GM19372 (cell line): Measurements from ENCODE around the gene MTA3.
"Not testable (repeated sequence)": the region's sequence is repeated elsewhere in the genome, so short reads cannot be mapped to it uniquely, and the experiment has no call there.

ENCODE experiments used
- ATAC-seq: cut with Tn5 transposase; IDR thresholded peaks from one replicate; pipeline ENCODE4 v1.9.1; 2021; ENCODE audit warnings: mild to moderate bottlenecking, low read depth, moderate library complexity; ENCODE audit not compliant: unreplicated experiment

The MTA3 gene

DNA sequence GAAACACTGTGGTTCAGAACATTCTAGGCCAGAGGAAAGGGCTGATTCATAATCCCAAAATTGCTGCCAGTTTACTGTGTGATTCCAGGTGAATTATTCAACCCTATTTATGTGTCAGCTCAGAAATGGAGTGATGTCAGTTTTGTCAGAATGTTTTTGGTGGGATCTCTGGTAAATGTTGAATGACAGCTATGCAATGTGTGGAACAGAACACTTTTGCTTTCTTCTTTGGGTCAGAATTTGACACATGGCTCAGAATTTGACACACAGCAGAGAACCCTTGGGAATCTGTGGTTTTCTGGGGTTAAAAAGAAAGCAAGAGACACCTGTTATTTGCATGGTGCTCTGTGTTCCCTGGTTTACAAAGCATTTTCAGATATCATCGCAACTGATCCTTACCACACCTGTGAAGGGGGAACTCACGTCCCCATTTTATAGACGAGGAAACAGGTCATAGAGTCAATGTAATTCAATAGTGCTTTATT lies 1.6 kb upstream of the MTA3 start:
- no peak for ATAC-seq

DNA sequence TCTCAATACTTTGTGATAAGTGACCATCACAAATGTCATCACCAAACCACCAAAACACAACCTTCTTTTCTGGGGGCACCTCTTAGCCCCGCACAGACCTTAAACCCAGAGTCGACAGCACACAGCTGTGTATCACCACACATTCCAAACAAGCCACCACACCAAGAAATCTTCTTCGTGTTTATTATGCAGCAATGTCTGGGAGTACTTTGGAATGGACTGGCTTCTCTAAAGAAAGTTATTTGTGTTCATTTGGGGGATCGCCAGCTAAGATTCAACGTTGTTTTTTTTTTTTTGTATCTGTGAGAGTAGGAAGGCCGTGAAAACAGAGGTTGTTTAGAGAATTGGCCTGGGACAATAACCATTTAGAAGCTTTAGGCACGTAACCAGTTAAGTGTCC lies 1.1 kb upstream of the MTA3 start:
- ATAC-seq: no peak

DNA sequence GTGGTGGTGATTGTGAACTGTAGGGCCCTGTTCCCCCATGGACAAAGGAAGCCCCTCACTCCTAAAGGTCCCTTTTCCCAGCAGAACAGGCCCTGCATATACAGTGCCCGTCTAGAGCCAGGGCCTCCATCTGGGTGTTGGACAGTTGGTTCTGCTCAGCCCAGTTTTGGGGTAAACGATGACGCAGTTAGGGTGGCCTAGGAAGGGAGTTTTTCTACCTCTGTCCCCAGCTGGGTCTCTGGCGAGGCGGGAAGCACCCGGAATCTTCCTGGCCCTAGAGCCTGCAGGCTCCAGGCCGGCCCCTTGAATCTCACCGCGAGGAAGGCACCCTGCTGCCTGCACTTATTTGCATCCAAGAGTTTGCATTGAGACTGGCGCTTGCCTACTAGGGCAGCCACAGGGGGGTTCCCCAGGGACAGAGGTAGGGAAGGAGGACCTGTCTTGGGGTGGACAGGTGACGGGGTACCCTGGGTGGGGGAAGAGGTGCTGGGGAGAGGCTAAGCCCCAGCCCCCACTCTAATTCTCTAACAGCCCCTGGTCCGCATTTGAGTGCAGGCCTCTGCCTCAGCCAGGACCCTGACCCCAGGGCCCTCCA lies 529 bp upstream of the MTA3 start:
- ATAC-seq: no peak

DNA sequence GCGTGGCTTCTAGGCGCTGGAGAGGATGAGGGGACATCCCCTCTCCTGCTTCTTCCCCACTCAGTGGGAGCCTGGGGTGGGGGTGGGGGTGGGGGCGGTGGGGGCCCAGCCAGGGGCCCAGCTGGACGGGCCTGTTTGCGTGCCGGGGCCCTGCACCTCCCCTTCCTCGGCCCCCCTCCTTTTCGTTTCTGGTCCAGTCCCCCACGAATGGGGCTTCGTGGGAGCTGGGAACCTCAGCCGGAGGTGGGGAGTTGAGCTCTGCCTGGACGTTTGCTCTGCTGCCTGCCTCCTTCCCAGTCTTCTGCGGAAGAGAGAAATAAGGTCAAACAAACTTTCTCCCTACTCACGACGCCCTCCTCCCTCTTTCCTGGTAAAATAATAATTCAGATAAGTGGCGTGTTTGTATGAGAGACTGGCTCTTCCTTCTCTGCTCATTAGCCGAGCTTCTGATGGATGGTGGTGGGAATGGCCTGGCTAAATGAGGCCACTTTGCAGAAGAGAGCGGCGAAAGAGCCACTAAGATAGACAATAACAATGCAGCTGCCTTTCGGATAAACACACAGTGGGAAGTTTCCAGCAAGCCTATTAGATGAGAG lies 782 bp downstream of the MTA3 start:
- peak; percentile 20 for ATAC-seq

DNA sequence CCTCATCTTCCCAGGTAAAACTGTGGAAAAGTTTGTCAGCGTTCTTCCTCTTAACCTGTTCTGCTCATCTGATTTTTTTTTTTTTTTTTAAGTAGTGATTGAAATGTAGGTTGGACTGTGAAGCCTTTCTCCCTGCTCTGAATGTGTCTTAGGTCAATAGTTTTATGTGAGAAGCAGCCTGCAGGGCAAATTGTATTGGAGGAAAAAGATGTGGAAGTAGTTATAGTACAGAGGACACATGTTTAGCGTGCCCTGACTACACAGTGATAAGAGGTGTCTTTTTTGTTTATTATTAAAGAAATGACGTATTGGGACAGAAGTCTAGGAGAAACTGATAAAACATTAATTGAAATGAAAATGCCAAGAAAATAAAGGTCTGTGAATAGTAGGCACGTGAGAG lies 1.5 kb downstream of the MTA3 start:
- no peak for ATAC-seq

DNA sequence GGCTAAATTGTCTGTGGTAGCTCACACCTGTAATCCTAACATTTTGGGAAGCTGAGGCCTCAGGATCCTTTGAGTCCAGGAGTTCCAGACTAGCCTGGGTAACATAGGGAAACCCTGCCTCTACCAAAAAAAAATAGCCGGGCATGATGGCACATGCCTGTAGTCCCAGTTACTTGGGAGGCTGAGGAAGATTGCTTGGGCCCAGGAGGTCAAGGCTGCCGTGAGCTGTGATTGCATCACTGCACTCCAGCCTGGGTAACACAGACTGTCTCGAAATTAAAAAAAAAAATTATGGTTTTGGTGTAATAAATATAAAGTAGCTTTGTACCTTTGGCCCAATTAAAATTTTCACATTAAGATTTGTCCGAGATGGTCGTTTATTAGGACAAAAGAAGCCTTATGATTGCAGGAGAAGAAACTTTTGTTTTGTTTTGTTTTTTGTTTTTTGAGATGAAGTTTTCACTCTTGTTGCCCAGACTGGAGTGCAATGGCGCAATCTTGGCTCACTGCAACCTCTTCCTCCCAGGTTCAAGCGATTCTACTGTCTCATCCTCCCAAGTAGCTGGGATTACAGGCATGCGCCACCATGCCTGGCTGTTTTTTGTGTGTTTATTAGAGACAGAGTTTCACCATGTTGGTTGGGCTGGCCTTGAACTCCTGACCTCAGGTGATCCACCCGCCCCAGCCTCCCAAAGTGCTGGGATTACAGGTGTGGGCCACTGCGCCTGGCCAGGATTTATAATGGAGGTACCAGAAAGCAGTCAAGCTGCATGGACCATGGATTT lies 4.1 kb downstream of the MTA3 start:
- no peak for ATAC-seq

DNA sequence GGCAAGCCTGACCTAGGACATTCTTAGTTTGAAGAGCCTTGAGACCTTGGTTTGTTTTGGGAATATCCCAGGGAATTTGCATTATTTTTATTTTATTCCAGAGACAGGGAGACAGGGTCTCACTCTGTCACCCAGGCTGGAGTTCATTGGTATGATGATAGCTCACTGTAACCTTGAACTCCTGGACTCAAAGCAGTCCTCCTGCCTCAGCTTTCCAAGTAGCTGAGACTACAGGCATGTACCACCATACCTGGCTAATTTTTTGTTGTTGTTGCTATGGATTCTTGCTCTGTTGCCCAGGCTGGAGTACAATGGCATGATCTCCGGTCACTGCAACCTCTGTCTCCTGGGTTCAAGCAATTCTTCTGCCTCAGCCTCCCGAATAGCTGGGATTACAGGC lies 4.8 kb downstream of the MTA3 start:
- no peak for ATAC-seq

DNA sequence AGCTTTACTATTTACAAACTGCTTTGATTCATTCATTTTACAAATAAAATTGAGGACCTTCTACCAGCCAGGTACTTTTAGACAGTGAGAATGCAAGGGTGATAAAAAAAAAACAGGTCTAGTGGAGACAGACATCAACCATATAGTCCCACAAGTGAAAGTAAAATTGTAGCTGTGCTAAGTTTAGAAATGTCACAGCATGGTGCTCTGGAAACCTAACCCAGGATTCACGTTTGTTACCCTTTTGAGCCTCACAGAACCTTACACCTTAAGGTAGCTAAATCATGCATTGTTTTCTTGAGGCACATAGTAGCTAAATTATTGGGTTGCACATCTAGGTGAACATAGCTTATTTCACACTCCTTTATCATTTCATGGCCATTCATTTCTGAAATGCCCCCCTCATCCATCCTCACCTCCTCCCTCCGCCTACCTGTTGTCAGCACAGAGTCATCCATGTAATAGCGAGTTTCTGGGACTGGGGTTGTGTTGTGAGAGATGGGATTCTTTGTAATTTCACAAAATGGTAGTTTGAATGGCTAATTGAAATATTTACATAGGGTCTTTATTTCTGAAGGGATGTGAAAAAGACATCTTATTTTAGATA lies 7.1 kb downstream of the MTA3 start:
- no peak for ATAC-seq

DNA sequence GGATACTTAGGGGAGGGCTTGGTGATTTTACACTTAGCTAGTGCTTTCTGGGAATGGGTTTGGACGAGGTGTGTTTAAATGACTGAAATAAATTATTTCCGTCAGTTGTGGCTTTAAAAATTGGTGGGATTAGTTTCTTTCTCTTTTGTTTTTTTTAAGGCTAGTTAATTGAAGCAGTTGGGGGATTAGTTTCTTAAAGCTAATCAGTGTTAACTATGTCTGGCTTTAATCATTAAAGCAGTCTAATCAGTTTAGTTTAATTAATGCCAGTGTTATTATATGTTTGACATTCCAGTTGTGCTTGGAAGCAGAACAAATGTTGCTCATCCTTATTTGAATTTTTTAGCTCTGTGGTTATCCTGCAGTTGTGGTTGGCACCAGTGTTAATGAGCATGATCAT lies 10.2 kb downstream of the MTA3 start:
- ATAC-seq: no peak

DNA sequence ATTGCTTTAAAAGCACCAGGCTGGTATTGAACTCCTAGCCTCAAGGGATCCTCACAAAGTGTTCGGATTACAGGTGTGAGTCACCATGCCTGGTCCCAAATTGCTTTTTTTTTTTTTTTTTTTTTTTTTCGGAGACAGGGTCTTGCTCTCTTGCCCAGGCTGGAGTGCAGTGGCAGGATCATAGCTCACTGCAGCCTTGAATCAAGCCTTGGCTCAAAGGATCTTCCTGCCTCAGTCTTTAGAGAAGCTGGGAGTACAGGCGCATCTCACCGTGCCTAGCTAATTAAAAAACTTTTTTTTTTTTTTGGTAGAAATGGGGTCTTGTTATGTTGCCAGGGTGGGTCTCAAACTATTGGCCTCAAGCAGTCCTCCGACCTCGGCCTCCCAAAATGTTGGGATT lies 12.8 kb downstream of the MTA3 start:
- no peak for ATAC-seq

DNA sequence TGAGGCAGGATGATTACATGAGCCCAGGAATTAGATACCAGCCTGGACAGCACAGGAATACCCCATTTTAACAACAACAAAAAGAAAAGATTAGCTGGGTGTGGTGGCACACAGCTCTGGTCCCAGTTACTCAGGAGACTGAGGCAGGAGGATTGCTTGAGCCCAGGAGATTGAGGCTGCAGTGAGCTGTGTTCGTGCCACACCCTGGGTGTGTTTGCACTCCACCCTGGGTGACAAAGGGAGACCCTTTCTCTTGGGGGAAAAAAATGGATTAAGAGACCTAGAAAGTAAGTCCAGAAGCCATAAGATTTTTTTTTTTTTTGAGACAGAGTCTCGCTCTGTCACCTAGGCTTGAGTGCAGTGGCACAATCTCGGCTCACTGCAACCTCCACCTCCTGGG lies 16.2 kb downstream of the MTA3 start:
- ATAC-seq: not testable (repeated sequence)

DNA sequence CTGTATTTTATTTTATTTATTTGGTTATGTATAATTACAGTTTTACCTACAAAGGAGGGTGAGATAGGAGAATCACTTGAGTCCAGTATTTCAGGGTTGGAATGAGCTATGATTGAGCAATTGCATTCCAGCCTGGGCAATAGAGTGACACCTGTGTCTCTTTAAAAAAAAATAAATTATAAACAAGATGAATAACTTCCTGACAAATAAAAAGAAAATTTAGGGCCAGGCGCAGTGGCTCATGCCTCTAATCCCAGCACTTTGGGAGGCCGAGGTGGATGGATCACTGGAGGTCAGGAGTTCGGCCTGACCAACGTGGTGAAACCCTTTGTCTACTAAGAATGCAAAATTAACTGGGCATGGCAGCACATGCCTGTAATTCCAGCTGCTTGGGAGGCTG lies 17.3 kb downstream of the MTA3 start:
- no peak for ATAC-seq

DNA sequence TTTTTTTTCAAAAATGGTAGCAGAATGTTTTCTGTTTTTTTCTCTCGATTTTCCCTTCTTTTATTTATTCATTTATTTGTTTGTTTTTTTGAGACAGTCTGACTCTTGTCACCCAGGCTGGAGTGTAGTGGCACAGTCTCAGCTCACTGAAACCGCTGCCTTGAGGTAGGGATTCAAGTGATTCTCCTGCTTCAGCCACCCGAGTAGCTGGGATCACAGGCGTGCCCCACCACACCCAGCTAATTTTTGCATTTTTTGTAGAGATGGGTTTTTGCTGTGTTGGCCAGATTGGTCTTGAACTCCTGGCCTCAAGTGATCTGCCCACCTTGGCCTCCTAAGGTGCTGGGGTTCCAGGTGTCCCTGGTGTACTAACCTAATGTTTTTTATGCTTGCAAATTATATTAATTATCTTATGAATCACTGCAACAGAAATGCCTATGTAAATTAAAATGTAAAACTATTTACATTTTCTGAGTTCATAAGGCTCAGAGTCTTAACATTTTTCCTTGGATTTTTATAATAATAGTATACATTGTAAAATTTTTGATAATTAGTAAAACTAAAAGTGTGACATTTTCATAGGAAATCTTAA lies 19.2 kb downstream of the MTA3 start:
- ATAC-seq: no peak

DNA sequence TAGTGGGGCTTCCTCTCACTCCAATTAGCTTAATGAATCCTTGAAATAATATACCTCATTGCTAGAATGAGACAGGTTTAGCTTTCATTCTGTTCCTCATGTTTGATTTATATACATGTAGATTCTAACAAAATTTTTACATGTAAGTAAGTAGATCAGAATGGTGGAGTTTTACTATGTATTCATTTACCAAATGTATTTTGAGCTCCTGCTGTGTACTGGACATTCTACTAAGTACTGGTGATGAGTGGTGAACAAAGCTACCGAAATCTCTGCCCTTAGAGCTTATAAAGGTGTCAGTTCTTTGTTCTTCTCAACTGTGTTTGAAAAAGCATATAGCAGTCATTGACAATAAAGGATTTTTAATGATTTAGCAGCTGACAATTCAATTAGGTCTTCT lies 19.7 kb downstream of the MTA3 start:
- no peak for ATAC-seq

DNA sequence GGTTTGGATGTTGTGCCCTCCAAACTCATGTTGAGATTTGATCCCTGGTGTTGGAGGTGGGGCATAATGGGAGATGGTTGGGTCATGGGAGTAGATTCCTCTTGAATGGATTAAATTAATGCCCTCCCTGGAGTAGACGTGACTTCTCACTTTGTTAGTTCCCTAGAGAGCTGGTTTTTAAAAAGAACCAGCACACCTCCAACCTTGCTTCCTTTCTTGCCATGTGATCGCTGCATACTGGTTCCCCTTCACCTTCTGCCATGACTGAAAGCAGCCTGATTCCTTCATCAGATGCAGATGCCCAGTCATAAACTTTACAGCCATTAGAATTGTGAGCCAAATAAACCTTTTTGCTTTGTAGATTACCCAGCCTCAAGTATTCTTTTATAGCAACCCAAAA lies 21.7 kb downstream of the MTA3 start:
- ATAC-seq: no peak

DNA sequence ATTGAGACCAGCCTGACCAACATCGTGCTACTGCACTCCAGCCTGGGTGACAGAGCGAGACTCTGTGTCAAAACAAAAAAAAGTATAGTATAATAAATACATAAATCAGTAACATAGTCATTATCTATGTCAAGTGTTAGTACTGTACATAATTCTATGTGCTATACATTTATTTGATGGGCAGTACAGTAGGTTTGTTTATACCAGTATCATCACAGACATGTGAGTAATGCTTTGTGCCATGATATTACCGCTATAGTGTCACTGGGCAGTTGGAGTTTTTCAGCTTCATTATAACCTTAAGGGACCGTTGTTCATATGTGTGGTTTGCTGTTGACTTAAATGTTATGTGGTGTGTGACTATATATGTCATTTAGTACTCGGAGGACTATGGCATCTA lies 24.9 kb downstream of the MTA3 start:
- ATAC-seq: no peak

DNA sequence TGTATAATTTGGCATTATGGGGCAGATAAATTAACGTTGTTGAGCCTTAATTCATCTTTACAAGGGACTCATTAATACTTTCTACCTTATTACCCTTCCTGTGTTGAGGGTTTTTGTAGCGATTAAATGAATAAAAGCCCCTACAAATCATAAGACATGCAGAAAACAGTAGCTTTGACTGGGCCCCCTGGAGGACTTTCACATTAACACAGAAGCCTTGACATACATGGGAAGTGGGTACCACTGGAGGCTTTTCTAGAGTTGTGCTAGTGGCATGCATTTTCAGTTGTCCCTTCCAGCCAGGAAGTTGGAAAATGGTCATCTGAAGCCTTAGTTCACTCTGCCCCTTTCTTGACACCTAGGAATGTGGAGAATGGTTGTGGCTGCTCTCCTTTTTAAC lies 30.2 kb downstream of the MTA3 start:
- no peak for ATAC-seq

DNA sequence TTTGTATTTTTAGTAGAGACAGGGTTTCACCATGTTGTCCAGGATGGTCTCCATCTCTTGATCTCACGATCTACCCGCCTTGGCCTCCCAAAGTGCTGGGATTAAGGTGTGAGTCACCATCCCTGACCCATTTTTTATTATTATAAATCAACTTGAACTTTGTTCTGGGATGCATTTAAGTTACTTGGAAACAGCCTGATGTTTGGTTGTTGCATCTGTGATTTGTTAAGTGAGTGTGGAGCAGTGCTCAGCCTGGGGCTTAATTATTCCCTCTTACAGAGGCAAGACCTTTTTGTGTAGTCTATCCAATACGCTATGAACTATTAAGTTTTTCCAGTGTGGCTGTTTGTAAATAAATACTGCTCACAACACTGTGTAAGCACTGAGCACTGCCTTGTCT lies 32.6 kb downstream of the MTA3 start:
- no peak for ATAC-seq

DNA sequence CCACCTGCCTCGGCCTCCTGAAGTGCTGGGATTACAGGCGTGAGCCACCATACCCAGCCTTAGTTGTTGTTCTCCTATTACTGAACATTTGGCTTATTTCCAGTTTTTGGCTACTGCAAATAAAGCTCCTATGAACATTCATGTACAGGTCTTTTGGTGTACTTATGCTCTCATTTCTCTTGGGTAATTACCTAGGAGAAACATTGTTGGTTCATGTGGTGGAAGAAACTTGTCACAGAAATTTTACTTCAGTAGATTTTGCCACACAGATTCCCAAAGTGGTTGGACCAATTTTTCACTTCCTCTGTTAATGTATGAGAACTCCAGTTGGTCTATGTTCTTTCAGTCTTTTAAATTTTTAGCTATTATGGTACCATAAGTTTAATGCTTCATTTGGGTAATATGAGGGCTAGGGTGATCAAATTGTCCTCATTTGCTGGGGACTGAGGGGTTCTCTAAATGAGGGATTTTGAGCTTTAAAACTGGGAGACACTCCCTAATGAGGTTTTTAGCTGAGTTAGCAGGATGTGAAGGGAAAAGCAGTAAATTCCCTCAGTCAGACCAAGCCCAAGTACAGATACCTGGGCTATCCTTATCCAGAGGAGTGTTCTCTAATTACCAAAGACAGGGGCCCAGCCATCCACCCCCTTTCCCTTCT lies 33.9 kb downstream of the MTA3 start:
- no peak for ATAC-seq

DNA sequence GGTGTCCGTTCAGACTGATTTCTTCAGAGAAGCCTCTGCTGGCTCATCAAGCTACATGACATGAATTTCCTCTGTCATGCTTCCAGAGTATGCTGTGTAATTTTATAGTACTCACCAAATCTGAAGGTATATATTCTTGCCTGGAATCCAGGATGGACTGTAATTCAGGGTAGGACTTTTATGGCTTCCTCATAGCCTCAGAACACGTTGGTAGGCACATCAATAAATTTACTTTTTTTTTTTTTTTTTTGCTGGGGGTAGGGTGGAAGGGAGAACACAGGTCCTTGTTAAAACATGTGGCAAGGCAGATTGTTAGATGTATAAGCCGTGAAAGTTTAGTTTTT lies 34.4 kb downstream of the MTA3 start:
- no peak for ATAC-seq
